Adrenal gland (tissue), 5 donors: Measurements from ENCODE around the gene GPRC5B.

Source experiments
- CTCF ChIP-seq, 6 experiments: fragments of 450-650 bp in 4 of 6; fragments of 200-600 bp in 2 of 6; sonication (generic) in 1 of 6; IDR thresholded peaks; 1 replicate in 5 of 6; 2 replicates in 1 of 6; pipeline versions ENCODE4 v1.5.1 to v1.8.0; 2016 to 2021; ENCODE audit warnings: antibody characterized with exemption in 6 of 6, mild to moderate bottlenecking in 2 of 6, moderate library complexity in 1 of 6
- POLR2A ChIP-seq, 2 donors: fragments of 450-650 bp; IDR thresholded peaks; one replicate each; pipeline ENCODE4 v1.6.1; 2017; ENCODE audit warnings: antibody characterized with exemption in 2 of 2, mild to moderate bottlenecking in 2 of 2, moderate library complexity in 1 of 2
- donor health status: DM: no; HTN: no; CAD: no.

DNA sequence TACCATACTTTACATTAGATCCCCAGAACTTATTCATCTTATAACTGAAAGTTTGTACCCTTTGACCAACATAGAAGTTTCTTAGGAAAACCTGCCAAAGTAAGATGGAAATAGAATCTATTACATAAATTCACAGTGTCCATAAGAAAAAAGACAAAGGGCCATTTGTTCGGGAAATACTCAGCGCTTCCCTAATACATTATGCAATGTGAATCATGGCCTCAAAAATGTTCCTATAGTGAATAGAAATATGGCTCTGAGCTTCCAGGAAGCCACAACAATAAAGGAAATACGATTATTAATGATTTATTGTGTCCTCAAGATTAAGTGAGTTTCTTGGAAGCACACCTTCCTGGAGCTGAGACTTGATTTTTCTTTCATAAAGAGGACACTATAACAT, 51.5 kb downstream of the GPRC5B start:
- TF ChIP-seq CTCF (IDR thresholded peaks at IDR 0.05) (no peak), POLR2A (IDR thresholded peaks at IDR 0.05) (no peak)
